GM12891 (cell line): ENCODE results near the gene IL1F10.

Experiments
- PAX5 ChIP-seq: IDR thresholded peaks from 2 replicates; pipeline ENCODE4 v1.6.1; 2011; ENCODE audit warnings: low read length, moderate library complexity, mild to moderate bottlenecking; ENCODE audit not compliant: insufficient read depth, severe bottlenecking
- POLR2AphosphoS5 ChIP-seq: IDR thresholded peaks from 2 replicates; pipeline ENCODE4 v1.6.1; 2011; ENCODE audit warnings: low read depth, low read length, control low read depth
- SPI1 ChIP-seq: IDR thresholded peaks from 2 replicates; pipeline ENCODE4 v1.6.1; 2011; ENCODE audit warnings: low read depth, low read length, control low read depth

DNA sequence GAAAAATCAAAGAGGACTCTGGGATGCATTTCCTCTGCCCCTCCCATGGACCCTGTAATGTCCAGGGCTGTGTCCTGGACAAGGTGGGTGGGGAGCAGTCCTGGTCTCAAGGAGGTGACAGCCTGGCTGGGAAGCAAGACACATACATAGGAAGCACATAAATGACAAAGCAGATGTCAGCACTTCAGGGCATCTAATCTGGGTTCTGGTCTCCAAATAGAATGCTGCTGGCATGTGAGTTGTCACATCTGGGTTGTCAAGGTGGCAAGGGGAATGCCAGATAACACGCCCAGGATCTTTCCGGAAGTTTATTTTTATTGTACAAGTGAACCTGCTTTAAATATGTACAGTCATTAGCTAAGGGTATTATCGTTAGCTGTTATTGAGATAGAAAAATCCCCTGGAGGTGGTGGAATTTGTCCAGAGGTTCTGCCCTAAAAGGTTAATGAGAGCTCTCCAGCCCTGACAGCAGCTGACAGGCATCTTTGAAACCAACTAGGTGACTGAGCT, 5.6 kb downstream of the IL1F10 start:
- TF ChIP-seq POLR2AphosphoS5 (no peak), PAX5 (no peak), SPI1 (no peak)
